Measurements from ENCODE around the gene SPEN.
"Not testable (repeated sequence)": the region's sequence is repeated elsewhere in the genome, so short reads cannot be mapped to it uniquely, and the experiment has no call there.

Gene SPEN

DNA sequence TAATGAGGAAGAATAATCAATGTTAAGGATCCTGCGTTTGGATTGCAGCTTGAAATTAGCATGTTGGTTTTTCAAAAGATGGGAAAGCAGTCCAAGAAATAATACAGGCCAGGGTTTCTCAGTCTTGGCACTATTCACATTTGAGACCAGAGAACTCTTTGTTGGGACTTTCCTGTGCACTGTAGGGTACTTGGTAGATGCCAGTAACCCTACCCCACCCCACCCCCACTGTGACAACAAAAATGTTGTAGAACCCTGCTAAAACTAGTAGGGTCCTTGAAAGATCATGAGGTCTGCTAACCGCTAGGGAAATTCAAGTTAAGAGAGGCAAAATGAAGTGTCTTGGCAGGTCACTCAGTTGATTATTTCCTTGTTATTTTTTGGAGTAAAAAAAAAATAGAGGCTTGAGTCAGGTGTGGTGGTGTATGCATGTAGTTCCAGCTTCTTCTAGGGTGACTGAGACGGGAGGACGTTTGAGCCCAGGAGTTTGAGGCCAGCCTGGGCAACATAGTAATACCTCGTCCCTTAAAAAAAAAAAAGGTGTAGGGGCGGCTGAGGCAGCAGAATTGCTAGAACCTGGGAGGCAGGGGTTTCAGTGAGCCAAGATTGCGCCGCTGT lies 53.3 kb downstream of the SPEN start:
- peak in 1 of 2 donors; percentile 16 for DNase-seq

DNA sequence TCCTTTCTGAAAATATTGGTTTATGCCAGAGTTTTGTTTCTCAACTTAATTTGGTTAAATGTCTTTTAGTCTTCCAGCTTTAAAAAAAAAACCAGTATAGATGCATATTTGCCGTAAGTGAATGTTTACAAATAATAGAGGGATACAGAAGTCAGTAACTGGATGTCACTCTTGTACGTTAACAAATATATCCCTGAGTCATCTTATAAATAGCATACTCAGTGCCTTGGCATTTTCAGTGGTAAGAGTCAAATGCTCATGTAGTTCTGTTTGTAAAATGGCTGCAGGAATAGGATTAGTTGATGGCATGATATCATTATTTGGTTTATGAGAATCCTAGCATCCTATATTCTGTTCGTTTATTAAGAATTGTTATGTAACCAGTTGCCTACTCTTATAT lies 55.4 kb downstream of the SPEN start:
- no peak for DNase-seq

DNA sequence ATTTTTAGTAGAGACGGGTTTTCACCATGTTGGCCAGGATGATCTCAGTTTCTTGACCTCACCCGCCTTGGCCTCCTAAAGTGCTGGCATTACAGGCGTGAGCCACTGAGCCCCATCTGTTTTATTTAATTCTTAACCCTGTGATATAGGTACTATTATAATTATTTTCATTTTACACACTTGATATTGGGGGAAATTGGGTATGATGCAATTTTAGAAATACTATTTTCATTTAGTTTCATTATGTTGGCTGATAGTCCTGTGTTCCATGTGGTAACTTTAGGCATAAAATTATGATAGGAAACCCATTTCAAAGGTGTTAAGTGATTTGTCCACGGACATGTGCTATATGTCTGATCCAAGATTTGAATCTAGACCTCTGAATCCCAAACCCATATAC lies 61.1 kb downstream of the SPEN start:
- DNase-seq, result no peak

DNA sequence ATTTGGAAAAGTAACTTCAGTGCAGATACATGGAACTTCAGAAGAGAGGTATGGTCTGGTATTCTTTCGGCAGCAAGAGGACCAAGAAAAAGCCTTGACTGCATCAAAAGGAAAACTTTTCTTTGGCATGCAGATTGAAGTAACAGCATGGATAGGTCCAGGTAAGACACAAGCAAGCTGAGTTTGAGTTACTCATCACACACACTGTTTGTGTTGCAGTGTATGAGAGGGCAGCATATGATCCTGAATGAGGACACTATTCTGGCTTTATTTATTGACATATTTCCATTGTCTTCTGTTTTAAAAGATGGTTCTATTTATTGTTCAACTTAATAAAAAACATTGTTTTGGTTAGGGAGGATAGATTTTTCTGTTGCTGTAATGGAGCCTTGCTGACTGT lies 63.6 kb downstream of the SPEN start:
- no peak for DNase-seq

DNA sequence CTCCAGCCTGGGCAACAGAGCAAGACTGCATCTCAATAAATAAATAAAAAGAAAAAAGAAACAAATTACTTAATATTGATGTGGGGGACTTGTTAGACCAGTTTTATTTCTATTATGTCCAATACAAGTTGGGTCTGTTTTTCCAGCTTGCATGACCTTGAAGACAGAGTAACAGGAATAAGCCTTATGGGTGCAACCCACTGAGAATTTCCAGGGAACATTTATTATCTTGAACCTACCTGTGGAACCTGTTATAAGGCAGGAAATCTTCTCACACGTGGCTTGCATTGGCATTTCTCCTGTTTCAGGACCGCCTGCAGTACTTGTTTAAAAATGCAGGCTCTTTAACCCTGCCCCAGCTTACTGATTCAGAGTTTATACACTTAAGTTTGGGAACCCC lies 64.4 kb downstream of the SPEN start:
- DNase-seq, result no peak

DNA sequence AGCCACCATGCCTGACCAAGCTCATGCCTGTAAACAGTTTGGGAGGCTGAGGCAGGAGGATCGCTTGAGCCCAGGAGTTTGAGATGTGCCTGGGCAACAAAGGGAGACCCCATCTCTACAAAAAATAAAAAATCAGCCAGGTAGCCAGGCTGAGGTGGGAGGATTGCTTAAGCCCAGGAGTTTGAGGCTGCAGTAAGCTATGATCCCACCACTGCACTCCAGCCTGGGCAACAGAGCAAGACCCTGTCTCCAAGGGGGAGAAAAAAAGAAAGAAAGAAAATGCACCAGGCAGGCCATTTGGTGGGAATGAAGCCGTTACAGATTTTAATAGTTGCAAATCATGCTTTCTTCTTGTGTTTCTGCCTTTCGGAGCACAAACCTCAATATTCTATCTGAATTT lies 66.1 kb downstream of the SPEN start:
- not testable (repeated sequence) for DNase-seq

DNA sequence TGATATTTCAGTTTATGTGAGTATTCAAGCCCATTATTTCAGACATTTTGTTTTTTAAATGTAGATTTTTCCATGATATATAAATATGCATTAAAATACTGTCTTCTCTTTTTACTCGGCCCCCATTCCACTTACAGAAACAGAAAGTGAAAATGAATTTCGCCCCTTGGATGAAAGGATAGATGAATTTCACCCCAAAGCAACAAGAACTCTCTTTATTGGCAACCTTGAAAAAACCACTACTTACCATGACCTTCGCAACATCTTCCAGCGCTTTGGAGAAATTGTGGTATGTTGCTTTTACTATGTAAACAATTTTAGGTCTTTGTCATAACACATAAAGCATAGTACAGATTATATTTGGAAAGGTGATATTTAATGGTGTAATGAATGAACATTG lies 68.5 kb downstream of the SPEN start:
- DNase-seq, result no peak

DNA sequence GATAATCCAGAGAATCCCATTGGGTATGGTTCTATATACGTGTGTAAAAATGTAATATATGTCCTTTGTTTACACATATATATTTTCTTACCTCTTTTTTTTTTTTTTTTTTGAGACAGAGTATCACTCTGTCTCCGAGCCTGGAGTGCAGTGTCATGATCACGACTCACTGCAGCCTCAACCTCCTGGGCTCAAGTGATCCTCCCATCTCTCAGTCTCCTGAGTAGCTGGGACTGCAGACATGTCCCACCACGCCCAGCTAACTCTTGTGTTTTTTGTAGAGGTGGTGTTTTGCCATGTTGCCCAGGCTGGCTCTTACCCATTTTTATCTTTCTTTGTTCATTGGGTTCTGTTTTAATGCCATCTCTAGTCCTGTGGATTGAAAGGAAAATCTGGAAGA lies 68.9 kb downstream of the SPEN start:
- no peak for DNase-seq

DNA sequence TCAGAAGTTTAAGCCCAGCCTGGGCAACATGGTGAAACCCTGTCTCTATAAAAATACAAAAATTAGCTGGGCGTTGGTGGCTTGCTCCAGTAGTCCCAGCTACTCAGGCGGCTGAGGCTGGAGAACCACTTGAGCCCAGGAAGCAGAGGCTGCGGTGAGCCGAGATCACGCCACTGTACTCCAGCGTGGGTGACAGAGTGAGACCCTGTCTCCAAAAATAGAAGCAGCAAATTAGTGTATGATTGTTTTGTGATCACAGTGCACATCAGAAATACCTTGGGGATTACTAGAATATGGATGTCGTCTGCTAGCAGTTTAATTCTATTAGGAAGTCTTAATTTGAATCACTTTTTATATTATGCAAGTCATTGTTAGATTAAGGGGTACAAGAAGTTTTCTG lies 69.4 kb downstream of the SPEN start:
- no peak for DNase-seq

DNA sequence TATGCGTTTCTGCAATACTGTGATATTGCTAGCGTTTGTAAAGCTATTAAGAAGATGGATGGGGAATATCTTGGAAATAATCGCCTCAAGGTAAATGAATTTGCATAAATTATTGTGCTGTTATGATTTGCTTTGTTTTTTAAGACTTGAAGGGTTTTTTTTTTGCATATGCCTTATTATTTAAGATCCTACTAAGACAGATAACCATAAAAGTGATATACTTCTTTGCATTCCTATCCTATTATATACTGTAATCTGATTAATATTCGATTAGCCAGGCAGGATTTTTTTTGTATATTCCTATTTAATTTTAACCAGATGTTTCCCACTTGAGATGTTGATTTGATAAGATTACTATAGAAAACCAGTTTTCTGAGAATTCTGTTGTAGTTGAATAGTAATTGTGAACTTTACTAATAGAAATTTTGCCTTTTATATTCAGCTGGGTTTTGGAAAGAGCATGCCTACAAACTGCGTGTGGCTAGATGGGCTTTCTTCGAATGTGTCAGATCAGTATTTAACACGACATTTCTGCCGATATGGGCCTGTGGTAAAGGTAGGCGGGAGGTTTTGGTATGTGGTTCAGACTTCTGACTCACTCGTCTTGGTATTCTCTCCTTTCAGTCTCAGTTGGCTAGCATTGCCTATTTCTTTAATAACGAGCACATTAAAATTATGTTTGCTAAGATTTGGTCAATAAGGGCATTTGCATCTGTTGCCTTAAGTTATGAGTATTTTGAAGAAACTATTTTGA lies 71.6 kb downstream of the SPEN start:
- no peak for DNase-seq

DNA sequence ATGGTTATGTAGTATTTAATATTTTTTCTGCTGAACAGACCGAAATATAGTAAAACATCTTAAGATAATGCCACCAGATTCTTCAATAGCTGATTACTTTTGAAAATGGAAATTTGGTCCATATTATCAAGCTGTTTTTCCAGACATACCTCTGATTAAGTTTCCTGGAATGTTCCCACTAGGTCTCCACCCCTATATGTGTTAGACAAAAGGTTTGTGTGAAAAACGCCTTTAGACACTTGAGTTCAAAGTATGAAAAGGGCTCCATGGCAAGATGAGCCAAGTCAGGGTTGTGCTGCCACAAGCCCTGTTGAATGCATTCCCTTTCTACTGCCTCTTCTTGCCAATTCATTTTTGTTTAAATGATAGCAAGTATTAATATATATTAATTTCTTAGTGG lies 75.7 kb downstream of the SPEN start:
- no peak for DNase-seq

DNA sequence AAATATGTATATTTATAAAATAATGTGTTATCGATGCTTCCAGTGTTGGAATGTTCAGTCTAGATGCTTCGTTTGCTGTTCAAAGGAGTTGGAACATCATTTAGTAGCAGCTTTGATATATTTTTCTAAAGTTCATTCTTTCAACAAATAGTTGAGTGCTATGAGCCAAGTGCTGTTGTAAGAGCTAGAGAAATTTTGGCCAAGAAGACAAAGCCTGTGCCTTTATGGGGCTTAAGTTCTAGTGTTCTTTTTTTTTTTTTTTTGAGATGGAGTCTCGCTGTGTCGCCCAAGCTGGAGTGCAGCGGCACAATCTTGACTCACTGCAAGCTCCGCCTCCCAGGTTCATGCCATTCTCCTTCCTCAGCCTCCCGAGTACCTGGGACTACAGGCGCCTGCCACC lies 78.9 kb downstream of the SPEN start:
- not testable (repeated sequence) for DNase-seq

DNA sequence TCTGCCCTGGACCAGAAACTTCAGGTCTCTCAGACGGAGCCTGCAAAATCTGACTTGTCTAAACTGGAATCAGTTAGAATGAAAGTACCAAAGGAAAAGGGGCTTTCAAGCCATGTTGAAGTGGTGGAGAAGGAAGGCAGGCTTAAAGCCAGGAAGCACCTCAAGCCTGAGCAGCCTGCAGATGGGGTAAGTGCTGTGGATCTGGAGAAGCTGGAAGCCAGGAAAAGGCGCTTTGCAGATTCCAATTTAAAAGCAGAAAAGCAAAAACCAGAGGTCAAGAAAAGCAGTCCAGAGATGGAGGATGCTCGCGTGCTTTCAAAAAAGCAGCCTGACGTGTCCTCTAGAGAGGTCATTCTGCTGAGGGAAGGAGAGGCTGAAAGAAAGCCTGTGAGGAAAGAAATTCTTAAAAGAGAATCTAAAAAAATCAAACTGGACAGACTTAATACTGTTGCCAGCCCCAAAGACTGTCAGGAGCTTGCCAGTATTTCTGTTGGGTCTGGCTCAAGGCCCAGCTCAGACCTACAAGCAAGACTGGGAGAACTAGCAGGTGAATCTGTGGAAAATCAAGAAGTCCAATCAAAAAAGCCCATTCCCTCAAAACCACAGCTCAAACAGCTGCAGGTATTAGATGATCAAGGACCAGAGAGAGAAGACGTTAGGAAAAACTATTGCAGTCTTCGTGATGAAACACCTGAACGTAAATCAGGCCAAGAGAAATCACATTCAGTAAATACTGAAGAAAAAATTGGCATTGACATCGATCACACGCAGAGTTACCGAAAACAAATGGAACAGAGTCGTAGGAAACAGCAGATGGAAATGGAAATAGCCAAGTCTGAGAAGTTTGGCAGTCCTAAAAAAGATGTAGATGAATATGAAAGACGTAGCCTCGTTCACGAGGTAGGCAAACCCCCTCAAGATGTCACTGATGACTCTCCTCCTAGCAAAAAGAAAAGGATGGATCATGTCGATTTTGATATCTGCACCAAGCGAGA lies 81.8 kb downstream of the SPEN start:
- DNase-seq, result no peak

DNA sequence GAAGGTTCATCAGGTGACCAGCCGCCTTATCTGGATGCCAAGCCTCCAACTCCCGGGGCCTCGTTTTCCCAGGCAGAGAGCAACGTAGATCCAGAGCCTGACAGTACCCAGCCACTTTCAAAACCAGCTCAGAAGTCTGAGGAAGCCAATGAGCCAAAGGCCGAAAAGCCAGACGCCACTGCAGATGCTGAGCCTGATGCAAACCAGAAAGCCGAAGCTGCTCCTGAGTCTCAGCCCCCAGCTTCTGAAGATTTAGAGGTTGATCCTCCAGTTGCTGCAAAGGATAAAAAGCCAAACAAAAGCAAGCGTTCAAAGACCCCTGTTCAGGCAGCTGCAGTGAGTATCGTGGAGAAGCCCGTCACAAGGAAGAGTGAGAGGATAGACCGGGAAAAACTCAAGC lies 83.9 kb downstream of the SPEN start:
- DNase-seq, result no peak

DNA sequence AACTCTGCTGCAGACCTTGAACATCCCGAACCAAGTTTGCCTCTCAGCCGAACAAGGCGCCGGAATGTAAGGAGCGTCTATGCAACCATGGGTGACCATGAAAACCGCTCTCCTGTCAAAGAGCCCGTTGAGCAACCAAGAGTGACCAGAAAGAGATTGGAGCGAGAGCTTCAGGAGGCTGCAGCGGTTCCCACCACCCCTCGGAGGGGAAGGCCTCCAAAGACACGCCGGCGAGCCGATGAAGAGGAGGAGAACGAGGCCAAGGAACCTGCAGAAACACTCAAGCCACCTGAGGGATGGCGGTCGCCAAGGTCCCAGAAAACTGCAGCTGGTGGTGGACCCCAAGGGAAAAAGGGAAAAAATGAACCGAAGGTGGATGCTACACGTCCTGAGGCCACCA lies 84.4 kb downstream of the SPEN start:
- DNase-seq, result no peak

DNA sequence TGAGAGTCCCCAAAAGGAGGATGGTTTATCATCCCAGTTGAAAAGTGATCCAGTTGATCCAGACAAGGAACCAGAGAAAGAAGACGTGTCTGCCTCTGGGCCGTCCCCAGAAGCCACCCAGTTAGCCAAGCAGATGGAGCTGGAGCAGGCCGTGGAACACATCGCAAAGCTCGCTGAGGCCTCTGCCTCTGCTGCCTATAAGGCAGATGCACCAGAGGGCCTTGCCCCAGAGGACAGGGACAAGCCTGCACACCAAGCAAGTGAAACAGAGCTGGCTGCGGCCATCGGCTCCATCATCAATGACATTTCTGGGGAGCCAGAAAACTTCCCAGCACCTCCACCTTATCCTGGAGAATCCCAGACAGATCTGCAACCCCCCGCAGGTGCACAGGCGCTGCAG lies 85.1 kb downstream of the SPEN start:
- DNase-seq, result no peak

DNA sequence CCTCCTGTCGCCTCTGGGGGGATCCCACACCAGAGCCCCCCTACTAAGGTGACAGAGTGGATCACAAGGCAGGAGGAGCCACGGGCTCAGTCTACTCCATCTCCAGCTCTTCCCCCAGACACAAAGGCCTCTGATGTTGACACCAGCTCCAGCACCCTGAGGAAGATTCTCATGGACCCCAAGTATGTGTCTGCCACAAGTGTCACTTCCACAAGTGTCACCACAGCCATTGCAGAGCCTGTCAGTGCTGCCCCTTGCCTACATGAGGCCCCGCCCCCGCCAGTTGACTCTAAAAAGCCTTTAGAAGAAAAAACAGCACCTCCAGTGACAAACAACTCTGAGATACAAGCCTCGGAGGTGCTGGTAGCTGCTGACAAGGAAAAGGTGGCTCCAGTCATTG lies 86.2 kb downstream of the SPEN start:
- DNase-seq, result no peak

DNA sequence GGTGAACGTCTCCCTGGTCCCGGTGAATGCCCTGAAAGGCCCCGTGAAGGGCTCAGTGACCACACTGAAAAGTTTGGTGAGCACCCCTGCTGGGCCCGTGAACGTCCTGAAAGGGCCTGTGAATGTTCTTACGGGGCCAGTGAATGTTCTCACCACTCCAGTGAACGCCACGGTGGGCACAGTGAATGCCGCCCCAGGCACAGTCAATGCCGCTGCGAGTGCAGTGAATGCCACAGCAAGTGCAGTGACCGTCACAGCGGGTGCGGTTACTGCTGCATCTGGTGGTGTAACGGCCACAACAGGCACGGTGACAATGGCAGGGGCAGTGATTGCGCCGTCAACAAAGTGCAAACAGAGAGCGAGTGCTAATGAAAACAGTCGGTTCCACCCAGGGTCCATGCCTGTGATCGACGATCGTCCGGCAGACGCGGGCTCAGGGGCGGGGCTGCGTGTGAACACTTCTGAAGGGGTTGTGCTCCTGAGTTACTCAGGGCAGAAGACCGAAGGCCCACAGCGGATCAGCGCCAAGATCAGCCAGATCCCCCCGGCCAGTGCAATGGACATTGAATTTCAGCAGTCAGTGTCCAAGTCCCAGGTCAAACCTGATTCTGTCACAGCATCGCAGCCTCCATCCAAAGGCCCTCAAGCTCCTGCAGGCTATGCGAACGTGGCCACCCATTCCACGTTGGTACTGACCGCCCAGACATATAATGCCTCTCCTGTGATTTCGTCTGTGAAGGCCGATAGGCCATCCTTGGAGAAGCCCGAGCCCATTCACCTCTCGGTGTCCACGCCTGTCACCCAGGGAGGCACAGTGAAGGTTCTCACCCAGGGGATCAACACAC lies 86.9 kb downstream of the SPEN start:
- DNase-seq, result no peak

DNA sequence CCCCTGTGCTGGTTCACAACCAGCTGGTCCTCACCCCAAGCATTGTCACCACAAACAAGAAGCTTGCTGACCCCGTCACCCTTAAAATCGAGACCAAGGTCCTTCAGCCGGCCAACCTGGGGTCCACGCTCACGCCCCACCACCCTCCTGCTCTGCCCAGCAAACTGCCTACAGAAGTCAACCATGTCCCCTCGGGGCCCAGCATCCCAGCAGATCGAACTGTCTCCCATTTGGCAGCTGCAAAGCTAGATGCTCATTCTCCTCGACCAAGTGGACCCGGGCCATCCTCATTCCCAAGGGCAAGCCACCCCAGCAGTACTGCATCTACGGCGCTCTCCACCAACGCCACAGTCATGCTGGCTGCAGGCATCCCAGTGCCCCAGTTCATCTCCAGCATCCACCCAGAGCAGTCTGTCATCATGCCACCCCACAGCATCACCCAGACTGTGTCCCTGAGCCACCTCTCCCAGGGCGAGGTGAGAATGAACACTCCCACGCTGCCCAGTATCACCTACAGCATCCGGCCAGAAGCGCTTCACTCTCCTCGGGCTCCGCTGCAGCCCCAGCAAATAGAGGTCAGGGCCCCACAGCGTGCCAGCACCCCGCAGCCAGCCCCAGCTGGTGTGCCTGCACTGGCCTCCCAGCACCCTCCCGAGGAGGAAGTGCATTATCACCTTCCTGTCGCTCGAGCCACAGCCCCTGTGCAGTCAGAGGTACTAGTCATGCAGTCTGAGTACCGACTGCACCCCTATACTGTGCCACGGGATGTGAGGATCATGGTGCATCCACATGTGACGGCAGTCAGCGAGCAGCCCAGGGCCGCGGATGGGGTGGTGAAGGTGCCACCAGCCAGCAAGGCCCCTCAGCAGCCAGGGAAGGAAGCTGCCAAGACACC lies 87.8 kb downstream of the SPEN start:
- no peak for DNase-seq

DNA sequence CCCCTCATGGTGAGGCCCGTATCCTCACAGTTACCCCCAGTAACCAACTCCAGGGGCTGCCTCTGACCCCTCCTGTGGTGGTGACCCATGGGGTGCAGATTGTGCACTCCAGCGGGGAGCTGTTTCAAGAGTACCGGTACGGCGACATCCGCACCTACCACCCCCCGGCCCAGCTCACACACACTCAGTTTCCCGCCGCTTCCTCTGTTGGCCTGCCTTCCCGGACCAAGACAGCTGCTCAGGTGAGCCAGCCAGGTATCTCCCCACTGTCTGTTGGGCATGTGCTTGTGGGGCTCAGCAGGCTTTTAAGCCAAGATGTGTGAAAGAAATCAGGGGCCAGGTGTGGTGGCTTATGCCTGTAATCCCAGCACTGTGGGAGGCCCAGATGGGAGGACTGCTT lies 88.5 kb downstream of the SPEN start:
- no peak for DNase-seq

DNA sequence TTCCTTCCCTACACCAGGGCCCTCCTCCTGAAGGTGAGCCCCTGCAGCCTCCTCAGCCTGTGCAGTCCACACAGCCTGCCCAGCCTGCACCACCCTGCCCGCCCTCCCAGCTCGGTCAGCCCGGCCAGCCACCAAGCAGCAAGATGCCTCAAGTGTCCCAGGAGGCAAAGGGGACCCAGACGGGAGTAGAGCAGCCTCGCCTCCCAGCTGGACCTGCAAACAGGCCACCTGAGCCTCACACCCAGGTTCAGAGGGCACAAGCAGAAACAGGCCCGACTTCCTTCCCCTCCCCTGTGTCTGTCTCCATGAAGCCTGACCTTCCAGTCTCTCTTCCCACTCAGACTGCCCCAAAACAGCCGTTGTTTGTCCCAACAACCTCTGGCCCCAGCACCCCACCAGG lies 89.6 kb downstream of the SPEN start:
- DNase-seq, result no peak

DNA sequence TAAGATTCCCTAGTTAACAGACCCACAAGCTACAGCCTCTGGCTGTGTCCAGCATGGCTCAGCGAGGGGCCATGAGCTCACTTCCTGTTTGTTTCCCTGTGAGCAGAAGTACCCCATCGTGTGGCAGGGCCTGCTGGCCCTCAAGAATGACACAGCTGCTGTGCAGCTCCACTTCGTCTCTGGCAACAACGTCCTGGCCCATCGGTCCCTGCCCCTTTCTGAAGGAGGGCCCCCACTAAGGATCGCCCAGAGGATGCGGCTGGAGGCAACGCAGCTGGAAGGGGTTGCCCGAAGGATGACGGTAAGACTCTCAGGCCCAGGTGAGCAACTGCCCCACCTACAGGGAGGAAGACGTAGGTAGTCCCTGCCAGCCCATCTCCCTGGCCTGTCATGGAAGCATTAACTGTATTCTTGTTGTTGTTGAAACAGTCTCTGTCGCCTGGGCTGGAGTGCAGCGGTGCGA lies 90.2 kb downstream of the SPEN start:
- DNase-seq, result no peak
